B cell (primary cell): ENCODE data around the gene IPCEF1.

ENCODE experiments used
- EZH2 ChIP-seq: IDR thresholded peaks from 2 replicates; pipeline ENCODE4 v1.6.1; 2012; ENCODE audit warnings: borderline replicate concordance, low read depth, mild to moderate bottlenecking, moderate library complexity, low read length; ENCODE audit not compliant: insufficient read depth, poor library complexity, severe bottlenecking
- TF ChIP-seq, protein P1 (sequence below): fragments of 200-600 bp; IDR thresholded peaks from one replicate; pipeline ENCODE4 v1.8.0; 2022; ENCODE audit warnings: antibody characterized with exemption, mild to moderate bottlenecking

DNA sequence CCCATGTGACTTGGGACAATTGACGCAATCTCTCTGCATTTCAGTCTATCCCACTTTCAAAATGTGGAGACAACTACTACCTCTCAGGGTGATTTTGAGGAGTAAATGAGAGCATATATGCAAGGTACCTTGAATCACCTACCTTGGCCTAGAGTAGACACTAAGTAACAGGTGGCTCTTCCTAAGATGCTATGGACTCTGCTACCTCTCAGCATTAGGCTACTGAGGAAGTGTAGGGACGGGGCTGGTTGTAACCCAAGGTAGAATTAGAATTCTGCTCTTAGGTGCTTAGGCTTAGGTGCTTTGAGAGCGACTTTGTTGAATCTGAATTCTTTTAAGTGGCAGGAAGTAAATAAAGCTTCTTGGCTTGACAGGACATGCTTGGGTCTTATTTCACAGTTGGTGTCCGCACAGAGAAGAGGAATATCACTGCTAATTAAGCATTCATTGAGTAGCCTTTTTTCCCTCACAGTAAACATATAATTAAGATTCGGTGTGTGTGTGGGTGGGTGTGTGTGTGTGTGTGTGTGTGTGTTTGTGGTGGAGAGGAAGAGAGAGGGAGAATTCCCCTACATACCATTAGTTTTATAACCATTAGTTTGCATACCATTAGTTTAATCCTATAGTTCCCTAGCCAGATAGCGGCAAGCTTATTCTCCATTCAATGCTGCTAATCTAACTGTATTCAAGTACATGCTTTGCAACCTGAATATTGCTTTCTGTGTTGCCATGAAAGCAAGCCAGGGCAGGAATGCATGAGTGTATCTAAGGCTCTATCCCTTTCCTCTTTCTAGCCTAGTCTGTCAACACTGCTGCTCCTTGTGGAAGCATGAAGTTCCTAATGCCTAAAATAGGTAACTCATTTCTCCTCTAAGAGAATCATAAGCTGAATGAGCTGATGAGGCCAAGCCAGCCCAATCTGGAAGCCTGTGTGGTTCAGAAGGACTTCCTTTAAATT is 112.5 kb downstream of the IPCEF1 start:
- TF ChIP-seq, protein P1, sequence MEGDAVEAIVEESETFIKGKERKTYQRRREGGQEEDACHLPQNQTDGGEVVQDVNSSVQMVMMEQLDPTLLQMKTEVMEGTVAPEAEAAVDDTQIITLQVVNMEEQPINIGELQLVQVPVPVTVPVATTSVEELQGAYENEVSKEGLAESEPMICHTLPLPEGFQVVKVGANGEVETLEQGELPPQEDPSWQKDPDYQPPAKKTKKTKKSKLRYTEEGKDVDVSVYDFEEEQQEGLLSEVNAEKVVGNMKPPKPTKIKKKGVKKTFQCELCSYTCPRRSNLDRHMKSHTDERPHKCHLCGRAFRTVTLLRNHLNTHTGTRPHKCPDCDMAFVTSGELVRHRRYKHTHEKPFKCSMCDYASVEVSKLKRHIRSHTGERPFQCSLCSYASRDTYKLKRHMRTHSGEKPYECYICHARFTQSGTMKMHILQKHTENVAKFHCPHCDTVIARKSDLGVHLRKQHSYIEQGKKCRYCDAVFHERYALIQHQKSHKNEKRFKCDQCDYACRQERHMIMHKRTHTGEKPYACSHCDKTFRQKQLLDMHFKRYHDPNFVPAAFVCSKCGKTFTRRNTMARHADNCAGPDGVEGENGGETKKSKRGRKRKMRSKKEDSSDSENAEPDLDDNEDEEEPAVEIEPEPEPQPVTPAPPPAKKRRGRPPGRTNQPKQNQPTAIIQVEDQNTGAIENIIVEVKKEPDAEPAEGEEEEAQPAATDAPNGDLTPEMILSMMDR, result no peak
- no peak for TF ChIP-seq EZH2
